GM23338 (cell line): ENCODE measurements around the gene LIN54. TPM values are rescaled to one million over a fixed set of nuclear protein-coding genes. Genes with fewer than 3 reads are reported as not detected.

ENCODE experiments used
- ATAC-seq: fragments of 200-7000 bp; cut with Tn5 transposase; 3 replicates; pipeline ENCODE4 v1.9.1; 2020
- DNase-seq: peaks from one replicate; pipeline ENCODE4 v3.0.0-alpha.2; 2015; ENCODE audit warnings: low spot score
- H2AFZ ChIP-seq: fragments of 200-600 bp; sonication (generic); 2 replicates; pipeline ENCODE4 v1.8.0; 2016; ENCODE audit warnings: antibody characterized with exemption, mild to moderate bottlenecking, moderate library complexity
- H3F3A ChIP-seq: fragments of 200-600 bp; sonication (generic); replicated peaks from 2 replicates; pipeline ENCODE4 v1.8.0; 2017; ENCODE audit warnings: antibody characterized with exemption, mixed run types, low read depth
- H3K27ac ChIP-seq: fragments of 200-600 bp; sonication (generic); 2 replicates; pipeline ENCODE4 v1.6.1; 2016; ENCODE audit warnings: low read depth
- H3K27me3 ChIP-seq: fragments of 200-600 bp; sonication (generic); 2 replicates; pipeline ENCODE4 v1.8.0; 2016; ENCODE audit warnings: mild to moderate bottlenecking, mixed run types, moderate library complexity; ENCODE audit not compliant: insufficient read depth
- H3K36me3 ChIP-seq: fragments of 200-600 bp; sonication (generic); 2 replicates; pipeline ENCODE4 v1.8.0; 2016; ENCODE audit warnings: mild to moderate bottlenecking; ENCODE audit not compliant: insufficient read depth
- H3K4me1 ChIP-seq: fragments of 200-600 bp; sonication (generic); 2 replicates; pipeline ENCODE4 v1.8.0; 2016; ENCODE audit warnings: mild to moderate bottlenecking, moderate library complexity; ENCODE audit not compliant: insufficient read depth
- H3K4me2 ChIP-seq: fragments of 200-600 bp; sonication (generic); 2 replicates; pipeline ENCODE4 v1.7.1; 2017; ENCODE audit warnings: mixed run types
- H3K4me3 ChIP-seq: fragments of 200-600 bp; sonication (generic); 2 replicates; pipeline ENCODE4 v1.6.1; 2016; ENCODE audit warnings: mixed run types
- H3K79me2 ChIP-seq: fragments of 200-600 bp; sonication (generic); replicated peaks from 2 replicates; pipeline ENCODE4 v1.8.0; 2017; ENCODE audit warnings: mild to moderate bottlenecking; ENCODE audit not compliant: insufficient read depth
- H3K9me2 ChIP-seq: fragments of 200-600 bp; sonication (generic); 2 replicates; pipeline ENCODE4 v1.8.0; 2017; ENCODE audit not compliant: insufficient read depth
- H4K20me1 ChIP-seq: fragments of 200-600 bp; sonication (generic); replicated peaks from 2 replicates; pipeline ENCODE4 v1.8.0; 2017; ENCODE audit warnings: mild to moderate bottlenecking; ENCODE audit not compliant: insufficient read depth
- H3K27ac Mint-ChIP-seq: 2 replicates; pipeline ENCODE4 v1.8.0; 2020; ENCODE audit warnings: inconsistent platforms, mild to moderate bottlenecking, moderate library complexity, mixed read lengths
- H3K27me3 Mint-ChIP-seq: 3 replicates; pipeline ENCODE4 v1.8.0; 2022; ENCODE audit warnings: low read depth, mild to moderate bottlenecking, moderate library complexity, mixed read lengths, inconsistent platforms; ENCODE audit not compliant: insufficient read depth, poor library complexity
- H3K36me3 Mint-ChIP-seq: 3 replicates; pipeline ENCODE4 v1.8.0; 2021; ENCODE audit warnings: low read depth, mild to moderate bottlenecking, inconsistent platforms, moderate library complexity, mixed read lengths
- H3K4me1 Mint-ChIP-seq: 3 replicates; pipeline ENCODE4 v1.8.0; 2020; ENCODE audit warnings: mild to moderate bottlenecking, inconsistent platforms, mixed read lengths
- H3K4me3 Mint-ChIP-seq: 3 replicates; pipeline ENCODE4 v1.8.0; 2021; ENCODE audit warnings: moderate library complexity, mild to moderate bottlenecking, inconsistent platforms, mixed read lengths
- H3K9me3 Mint-ChIP-seq: 3 replicates; pipeline ENCODE4 v1.8.0; 2020; ENCODE audit warnings: moderate library complexity, mild to moderate bottlenecking, inconsistent platforms, mixed read lengths
- CREB1 ChIP-seq: fragments of 250-450 bp; sonication (Bioruptor Pico); IDR thresholded peaks from 2 replicates; pipeline ENCODE4 v1.5.0; 2020; ENCODE audit warnings: low read depth, mild to moderate bottlenecking, moderate library complexity
- CTCF ChIP-seq, 2 experiments: fragments of 200-600 bp in 1 of 2; sonication (generic) in 1 of 2; conservative IDR thresholded peaks; 2 replicates each; pipeline versions ENCODE4 v1.5.1 to v1.6.1; 2016 to 2017; ENCODE audit warnings: antibody characterized with exemption in 2 of 2, low read depth in 2 of 2, mild to moderate bottlenecking in 2 of 2, moderate library complexity in 1 of 2
- ETS1 ChIP-seq: IDR thresholded peaks from 2 replicates; pipeline ENCODE4 v1.6.1; 2016; ENCODE audit warnings: antibody characterized with exemption
- EZH2 ChIP-seq: fragments of 200-600 bp; sonication (generic); IDR thresholded peaks from one replicate; pipeline ENCODE4 v1.8.0; 2017; ENCODE audit warnings: antibody characterized with exemption, mild to moderate bottlenecking, low read depth; ENCODE audit not compliant: unreplicated experiment
- EZH2phosphoT487 ChIP-seq: fragments of 200-600 bp; sonication (generic); IDR thresholded peaks from one replicate; pipeline ENCODE4 v1.8.1; 2018; ENCODE audit warnings: antibody characterized with exemption; ENCODE audit not compliant: unreplicated experiment
- JUNB ChIP-seq: IDR thresholded peaks from one replicate; pipeline ENCODE4 v1.6.1; 2016; ENCODE audit warnings: antibody characterized with exemption; ENCODE audit not compliant: unreplicated experiment
- NANOG ChIP-seq: IDR thresholded peaks from 2 replicates; pipeline ENCODE4 v1.6.1; 2016; ENCODE audit warnings: antibody characterized with exemption, borderline replicate concordance
- POLR2AphosphoS5 ChIP-seq: IDR thresholded peaks from 2 replicates; pipeline ENCODE4 v1.6.1; 2016; ENCODE audit warnings: antibody characterized with exemption, low read depth
- STAT1 ChIP-seq: IDR thresholded peaks from one replicate; pipeline ENCODE4 v1.6.1; 2016; ENCODE audit warnings: antibody characterized with exemption; ENCODE audit not compliant: unreplicated experiment
- ZNF114 ChIP-seq: fragments of 250-450 bp; sonication (Bioruptor Pico); IDR thresholded peaks from 2 replicates; pipeline ENCODE4 v1.5.0; 2020; ENCODE audit warnings: mild to moderate bottlenecking, moderate library complexity
- ZNF331 ChIP-seq: fragments of 250-450 bp; sonication (Bioruptor Pico); IDR thresholded peaks from 2 replicates; pipeline ENCODE4 v1.5.0; 2020; ENCODE audit warnings: low read depth, mild to moderate bottlenecking, moderate library complexity
- ZNF462 ChIP-seq: fragments of 250-450 bp; sonication (Bioruptor Pico); IDR thresholded peaks from 2 replicates; pipeline ENCODE4 v1.5.0; 2020; ENCODE audit warnings: mild to moderate bottlenecking, moderate library complexity
- polyA plus RNA-seq: library from polyadenylated mRNA; unstranded; fragments of >200 nt; fragmentation: Nextera tagmentation; extraction: Ambion mirVana; gene quantifications from 2 replicates; pipeline ENCODE4 v1.2.1, GENCODE V29; 2016
- total RNA-seq: library from RNA; depleted of rRNA; stranded (reverse); fragments of >200 nt; shearing (Covaris generic); gene quantifications from 2 replicates; pipeline ENCODE4 v1.2.3, GENCODE V29; 2014
- TF ChIP-seq, protein P1 (sequence below): IDR thresholded peaks from one replicate; pipeline ENCODE4 v1.6.1; 2018; ENCODE audit warnings: antibody characterized with exemption; ENCODE audit not compliant: unreplicated experiment

The LIN54 gene
- total and polyA plus RNA-seq, 2 experiments from 2014 or later, result 4.0 to 11.2 TPM

- peak overlapping the region; percentile 93 for H3K4me2 ChIP-seq
- H3K27me3 Mint-ChIP-seq, result peaks cover 2% of the 10 kb centered on the region
- no peaks in the 10 kb centered on the region for H3K9me3 Mint-ChIP-seq
- TF ChIP-seq NANOG (no peak), POLR2AphosphoS5 (no peak), CREB1 (CRISPR knock-in tag) (no peak), ZNF114 (CRISPR knock-in tag) (no peak), ZNF331 (CRISPR knock-in tag) (no peak), ETS1 (no peak), STAT1 (no peak), CTCF (conservative IDR thresholded peaks at IDR 0.05; ENCODE audit: low read depth in 2 of 2) (no peak), EZH2 (no peak), ZNF462 (CRISPR knock-in tag) (no peak), JUNB (no peak), EZH2phosphoT487 (no peak)
- TF ChIP-seq, protein P1, sequence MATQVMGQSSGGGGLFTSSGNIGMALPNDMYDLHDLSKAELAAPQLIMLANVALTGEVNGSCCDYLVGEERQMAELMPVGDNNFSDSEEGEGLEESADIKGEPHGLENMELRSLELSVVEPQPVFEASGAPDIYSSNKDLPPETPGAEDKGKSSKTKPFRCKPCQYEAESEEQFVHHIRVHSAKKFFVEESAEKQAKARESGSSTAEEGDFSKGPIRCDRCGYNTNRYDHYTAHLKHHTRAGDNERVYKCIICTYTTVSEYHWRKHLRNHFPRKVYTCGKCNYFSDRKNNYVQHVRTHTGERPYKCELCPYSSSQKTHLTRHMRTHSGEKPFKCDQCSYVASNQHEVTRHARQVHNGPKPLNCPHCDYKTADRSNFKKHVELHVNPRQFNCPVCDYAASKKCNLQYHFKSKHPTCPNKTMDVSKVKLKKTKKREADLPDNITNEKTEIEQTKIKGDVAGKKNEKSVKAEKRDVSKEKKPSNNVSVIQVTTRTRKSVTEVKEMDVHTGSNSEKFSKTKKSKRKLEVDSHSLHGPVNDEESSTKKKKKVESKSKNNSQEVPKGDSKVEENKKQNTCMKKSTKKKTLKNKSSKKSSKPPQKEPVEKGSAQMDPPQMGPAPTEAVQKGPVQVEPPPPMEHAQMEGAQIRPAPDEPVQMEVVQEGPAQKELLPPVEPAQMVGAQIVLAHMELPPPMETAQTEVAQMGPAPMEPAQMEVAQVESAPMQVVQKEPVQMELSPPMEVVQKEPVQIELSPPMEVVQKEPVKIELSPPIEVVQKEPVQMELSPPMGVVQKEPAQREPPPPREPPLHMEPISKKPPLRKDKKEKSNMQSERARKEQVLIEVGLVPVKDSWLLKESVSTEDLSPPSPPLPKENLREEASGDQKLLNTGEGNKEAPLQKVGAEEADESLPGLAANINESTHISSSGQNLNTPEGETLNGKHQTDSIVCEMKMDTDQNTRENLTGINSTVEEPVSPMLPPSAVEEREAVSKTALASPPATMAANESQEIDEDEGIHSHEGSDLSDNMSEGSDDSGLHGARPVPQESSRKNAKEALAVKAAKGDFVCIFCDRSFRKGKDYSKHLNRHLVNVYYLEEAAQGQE, result no peak
- no peak overlapping the region for H3K4me3 Mint-ChIP-seq
- H3K4me3 ChIP-seq, result peak overlapping the region; percentile 86
- 0 out of 2 replicates have a peak, but pooled peaks cover 4% of the 10 kb centered on the region for H3K4me1 ChIP-seq
- peak overlapping the region; percentile 79; the same call in 1 of the 2 replicates for H2AFZ ChIP-seq
- peaks cover 14% of the 10 kb centered on the region for H3F3A ChIP-seq
- DNase-seq (no peak), ATAC-seq (no peak)
- H3K36me3 Mint-ChIP-seq, result peaks cover 24% of the 10 kb centered on the region
- H3K27ac Mint-ChIP-seq, result no peak overlapping the region
- peaks cover 33% of the 10 kb centered on the region for H3K36me3 ChIP-seq
- peak overlapping the region; percentile 98 for H3K27ac ChIP-seq
- peaks cover 30% of the 10 kb centered on the region for H4K20me1 ChIP-seq
- H3K27me3 ChIP-seq, result no peaks in the 10 kb centered on the region
- H3K9me2 ChIP-seq, result no peaks in the 10 kb centered on the region
- peaks cover 84% of the 10 kb centered on the region for H3K79me2 ChIP-seq
- H3K4me1 Mint-ChIP-seq, result peaks cover 8% of the 10 kb centered on the region
Observed at GRCh38 chr4:82899374-82900065, 111.1 kb downstream of the LIN54 start.
